Stimulated activated memory B cell treated with anti-CD40 and anti-IgM and Interleukin-4, amounts not matched to agents 10 μg/mL and 1 μg/mL and 100 μg/mL, for 72 hours (primary cell): ENCODE data around the gene STRBP.
"Not testable (repeated sequence)": the region's sequence is repeated elsewhere in the genome, so short reads cannot be mapped to it uniquely, and the experiment has no call there.

Experiments
- ATAC-seq: fragments of 150-1000 bp; cut with Tn5 transposase; 2 replicates; pipeline ENCODE4 v1.10.0; 2021
- H3K27ac Mint-ChIP-seq: one replicate; pipeline ENCODE4 v1.8.0; 2022; ENCODE audit warnings: mild to moderate bottlenecking, mixed read lengths
- H3K27me3 Mint-ChIP-seq: one replicate; pipeline ENCODE4 v1.8.0; 2022; ENCODE audit warnings: mixed read lengths
- H3K36me3 Mint-ChIP-seq: one replicate; pipeline ENCODE4 v1.8.0; 2022; ENCODE audit warnings: mixed read lengths
- H3K4me1 Mint-ChIP-seq: one replicate; pipeline ENCODE4 v1.8.0; 2022; ENCODE audit warnings: mixed read lengths
- H3K4me3 Mint-ChIP-seq: one replicate; pipeline ENCODE4 v1.8.0; 2022; ENCODE audit warnings: mild to moderate bottlenecking, moderate library complexity, mixed read lengths
- H3K9me3 Mint-ChIP-seq: one replicate; pipeline ENCODE4 v1.8.0; 2022; ENCODE audit warnings: mixed read lengths

The STRBP gene

GRCh38 chr9:123267481-123268198, 746 bp downstream of the STRBP start:
- Mint-ChIP-seq H3K4me1 (peaks cover 57% of the 10 kb centered on the region), H3K9me3 (no peaks in the 10 kb centered on the region), H3K36me3 (no peaks in the 10 kb centered on the region), H3K27ac (peak overlapping the region; percentile 85), H3K4me3 (peak overlapping the region; percentile 87), H3K27me3 (no peaks in the 10 kb centered on the region)
- ATAC-seq = peak; percentile 35

- Mint-ChIP-seq H3K27me3 (no peaks in the 10 kb centered on the region), H3K4me1 (peaks cover 66% of the 10 kb centered on the region), H3K27ac (peak overlapping the region; percentile 85), H3K9me3 (no peaks in the 10 kb centered on the region), H3K36me3 (no peaks in the 10 kb centered on the region), H3K4me3 (peak overlapping the region; percentile 87)
- ATAC-seq = no peak
Observed at GRCh38 chr9:123266655-123267399, 1.6 kb downstream of the STRBP start.

GRCh38 chr9:123265833-123266232, 2.6 kb downstream of the STRBP start:
- Mint-ChIP-seq H3K27ac (no peak overlapping the region), H3K9me3 (no peaks in the 10 kb centered on the region), H3K4me3 (peak overlapping the region; percentile 14), H3K4me1 (peaks cover 75% of the 10 kb centered on the region), H3K27me3 (no peaks in the 10 kb centered on the region), H3K36me3 (no peaks in the 10 kb centered on the region)
- no peak for ATAC-seq

GRCh38 chr9:123263227-123263626, 5.2 kb downstream of the STRBP start:
- Mint-ChIP-seq H3K36me3 (peaks cover 10% of the 10 kb centered on the region), H3K4me1 (peaks cover 89% of the 10 kb centered on the region)

GRCh38 chr9:123262338-123262737, 6.0 kb downstream of the STRBP start:
- ATAC-seq = no peak
- Mint-ChIP-seq H3K4me3 (no peak overlapping the region), H3K36me3 (peaks cover 17% of the 10 kb centered on the region), H3K9me3 (no peaks in the 10 kb centered on the region), H3K4me1 (peaks cover 92% of the 10 kb centered on the region), H3K27ac (no peak overlapping the region), H3K27me3 (no peaks in the 10 kb centered on the region)

More at GRCh38 chr9:123263227-123263626, 5.2 kb downstream of the STRBP start:
- Mint-ChIP-seq H3K4me3 (no peak overlapping the region), H3K9me3 (no peaks in the 10 kb centered on the region), H3K27me3 (no peaks in the 10 kb centered on the region), H3K27ac (no peak overlapping the region)
- no peak for ATAC-seq

GRCh38 chr9:123261006-123261677, 7.2 kb downstream of the STRBP start:
- Mint-ChIP-seq H3K4me3 (no peak overlapping the region), H3K4me1 (peaks cover 92% of the 10 kb centered on the region), H3K27ac (peak overlapping the region; percentile 30), H3K27me3 (no peaks in the 10 kb centered on the region), H3K36me3 (peaks cover 29% of the 10 kb centered on the region), H3K9me3 (no peaks in the 10 kb centered on the region)
- no peak for ATAC-seq

GRCh38 chr9:123260340-123260739, 8.0 kb downstream of the STRBP start:
- Mint-ChIP-seq H3K9me3 (no peaks in the 10 kb centered on the region), H3K4me1 (peaks cover 92% of the 10 kb centered on the region)

GRCh38 chr9:123257276-123257675, 11.1 kb downstream of the STRBP start:
- Mint-ChIP-seq H3K4me3 (no peak overlapping the region), H3K27me3 (no peaks in the 10 kb centered on the region), H3K36me3 (peaks cover 42% of the 10 kb centered on the region), H3K9me3 (no peaks in the 10 kb centered on the region), H3K27ac (no peak overlapping the region), H3K4me1 (peaks cover 88% of the 10 kb centered on the region)
- no peak for ATAC-seq

More at GRCh38 chr9:123260340-123260739, 8.0 kb downstream of the STRBP start:
- H3K36me3 Mint-ChIP-seq = peaks cover 36% of the 10 kb centered on the region
- H3K4me3 Mint-ChIP-seq = no peak overlapping the region
- no peak for ATAC-seq
- no peaks in the 10 kb centered on the region for H3K27me3 Mint-ChIP-seq
- peak overlapping the region; percentile 60 for H3K27ac Mint-ChIP-seq

GRCh38 chr9:123255718-123256117, 12.7 kb downstream of the STRBP start:
- Mint-ChIP-seq H3K36me3 (peaks cover 48% of the 10 kb centered on the region), H3K4me1 (peaks cover 88% of the 10 kb centered on the region), H3K27ac (no peak overlapping the region), H3K27me3 (no peaks in the 10 kb centered on the region), H3K4me3 (no peak overlapping the region), H3K9me3 (no peaks in the 10 kb centered on the region)
- ATAC-seq = no peak

GRCh38 chr9:123253204-123253603, 15.2 kb downstream of the STRBP start:
- no peak for ATAC-seq
- H3K27me3 Mint-ChIP-seq = no peaks in the 10 kb centered on the region
- peaks cover 72% of the 10 kb centered on the region for H3K4me1 Mint-ChIP-seq
- no peak overlapping the region for H3K4me3 Mint-ChIP-seq
- H3K27ac Mint-ChIP-seq = peak overlapping the region; percentile 35
- no peaks in the 10 kb centered on the region for H3K9me3 Mint-ChIP-seq
- peaks cover 43% of the 10 kb centered on the region for H3K36me3 Mint-ChIP-seq

- ATAC-seq = no peak
- H3K27me3 Mint-ChIP-seq = no peaks in the 10 kb centered on the region
- H3K36me3 Mint-ChIP-seq = peaks cover 31% of the 10 kb centered on the region
- peaks cover 62% of the 10 kb centered on the region for H3K4me1 Mint-ChIP-seq
- no peaks in the 10 kb centered on the region for H3K9me3 Mint-ChIP-seq
- peak overlapping the region; percentile 22 for H3K27ac Mint-ChIP-seq
- H3K4me3 Mint-ChIP-seq = no peak overlapping the region
Observed at GRCh38 chr9:123251741-123252140, 16.6 kb downstream of the STRBP start.

GRCh38 chr9:123251324-123251723, 17.1 kb downstream of the STRBP start:
- Mint-ChIP-seq H3K4me1 (peaks cover 62% of the 10 kb centered on the region), H3K36me3 (peaks cover 27% of the 10 kb centered on the region), H3K27me3 (no peaks in the 10 kb centered on the region), H3K9me3 (no peaks in the 10 kb centered on the region), H3K27ac (no peak overlapping the region), H3K4me3 (no peak overlapping the region)
- no peak for ATAC-seq

- Mint-ChIP-seq H3K27me3 (no peaks in the 10 kb centered on the region), H3K4me1 (peaks cover 62% of the 10 kb centered on the region), H3K9me3 (no peaks in the 10 kb centered on the region), H3K4me3 (no peak overlapping the region), H3K27ac (no peak overlapping the region), H3K36me3 (peaks cover 19% of the 10 kb centered on the region)
- no peak for ATAC-seq
Observed at GRCh38 chr9:123250504-123250903, 17.9 kb downstream of the STRBP start.

- H3K9me3 Mint-ChIP-seq, H3K27ac Mint-ChIP-seq: not testable (repeated sequence)
- peaks cover 66% of the 10 kb centered on the region for H3K4me1 Mint-ChIP-seq
Observed at GRCh38 chr9:123249162-123249561, 19.2 kb downstream of the STRBP start.

GRCh38 chr9:123248630-123249029, 19.8 kb downstream of the STRBP start:
- no peak for ATAC-seq
- peaks cover 67% of the 10 kb centered on the region for H3K4me1 Mint-ChIP-seq
- no peak overlapping the region for H3K27ac Mint-ChIP-seq

More at GRCh38 chr9:123249162-123249561, 19.2 kb downstream of the STRBP start:
- peaks cover 18% of the 10 kb centered on the region for H3K36me3 Mint-ChIP-seq
- ATAC-seq, H3K4me3 Mint-ChIP-seq, H3K27me3 Mint-ChIP-seq: not testable (repeated sequence)

More at GRCh38 chr9:123248630-123249029, 19.8 kb downstream of the STRBP start:
- Mint-ChIP-seq H3K4me3 (no peak overlapping the region), H3K27me3 (no peaks in the 10 kb centered on the region), H3K9me3 (no peaks in the 10 kb centered on the region), H3K36me3 (peaks cover 15% of the 10 kb centered on the region)
